Measurements from ENCODE around the gene MICB.
"Not testable (repeated sequence)": the region's sequence is repeated elsewhere in the genome, so short reads cannot be mapped to it uniquely, and the experiment has no call there.

The MICB gene

DNA sequence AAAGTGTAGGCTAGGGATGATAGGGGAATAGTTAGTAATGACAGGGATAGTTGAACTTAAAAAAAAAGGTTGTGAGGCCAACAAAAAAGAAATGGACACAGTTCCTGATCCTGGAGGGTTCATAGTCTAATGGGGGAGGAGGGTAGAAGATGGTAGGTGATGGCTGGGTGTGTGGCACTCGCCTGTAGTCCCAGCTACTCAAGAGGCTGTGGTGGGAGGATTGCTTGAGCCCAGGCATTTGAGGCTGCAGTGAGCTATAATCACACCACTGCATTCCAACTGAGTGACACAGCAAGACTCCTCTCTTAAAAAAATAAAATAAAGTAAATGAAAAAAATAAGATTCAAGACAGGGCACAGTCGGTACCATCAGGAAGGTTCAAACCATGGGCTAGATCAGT is 2.4 kb upstream of the MICB start:
- TF ChIP-seq, protein P1, sequence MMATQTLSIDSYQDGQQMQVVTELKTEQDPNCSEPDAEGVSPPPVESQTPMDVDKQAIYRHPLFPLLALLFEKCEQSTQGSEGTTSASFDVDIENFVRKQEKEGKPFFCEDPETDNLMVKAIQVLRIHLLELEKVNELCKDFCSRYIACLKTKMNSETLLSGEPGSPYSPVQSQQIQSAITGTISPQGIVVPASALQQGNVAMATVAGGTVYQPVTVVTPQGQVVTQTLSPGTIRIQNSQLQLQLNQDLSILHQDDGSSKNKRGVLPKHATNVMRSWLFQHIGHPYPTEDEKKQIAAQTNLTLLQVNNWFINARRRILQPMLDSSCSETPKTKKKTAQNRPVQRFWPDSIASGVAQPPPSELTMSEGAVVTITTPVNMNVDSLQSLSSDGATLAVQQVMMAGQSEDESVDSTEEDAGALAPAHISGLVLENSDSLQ (IDR thresholded peaks at IDR 0.05) = no peak
- TF ChIP-seq SP1 (IDR thresholded peaks at IDR 0.05) (no peak), FOXA1 (IDR thresholded peaks at IDR 0.05) (no peak), ARNT (IDR thresholded peaks at IDR 0.05) (no peak), L3MBTL2 (conservative IDR thresholded peaks at IDR 0.05) (no peak), ZNF384 (IDR thresholded peaks at IDR 0.05) (no peak), HDGF (IDR thresholded peaks at IDR 0.05; ENCODE audit: borderline replicate concordance) (no peak), FOXM1 (IDR thresholded peaks at IDR 0.05; ENCODE audit: borderline replicate concordance) (no peak), ELF4 (IDR thresholded peaks at IDR 0.05) (no peak), SUZ12 (IDR thresholded peaks at IDR 0.05) (no peak), BHLHE40 (IDR thresholded peaks at IDR 0.05; ENCODE audit: borderline replicate concordance) (no peak), TARDBP (IDR thresholded peaks at IDR 0.05) (no peak)
- ChIA-PET POLR2A (interaction anchor here (0.7 to 5.2 kb wide), 7 partner anchors 34 to 103 kb away, joined by 3 to 74 read pairs (median 6); partner anchors contain the start of genes ATP6V1G2, DDX39B and NFKBIL1), CTCF (interaction anchor here (0.9 to 1.4 kb wide), 3 partner anchors 85 to 103 kb away, joined by 3 to 5 read pairs (median 4); no protein-coding TSS in a partner anchor)
- DNase-seq (ENCODE audit: extremely low spot score) = no peak

DNA sequence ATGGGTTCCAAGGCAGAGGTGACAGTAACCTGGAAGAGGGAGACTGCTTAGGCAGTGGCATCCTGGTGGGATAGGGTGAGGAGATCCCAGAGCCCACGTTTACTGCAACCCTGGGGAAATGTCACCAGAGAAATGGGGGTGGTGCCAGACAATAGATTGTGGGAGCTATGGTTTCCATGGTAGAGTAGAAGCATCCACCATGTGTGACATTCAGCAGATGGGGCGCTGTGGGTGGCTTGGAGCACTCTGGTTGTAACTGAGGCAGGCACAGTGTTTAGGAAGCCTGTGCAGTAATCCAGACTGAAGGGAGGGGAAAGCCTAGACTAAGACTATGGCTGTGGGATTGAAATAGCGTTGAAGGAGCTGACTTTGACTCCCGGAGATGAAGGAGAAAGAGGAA is 1.1 kb upstream of the MICB start:
- POLR2A ChIA-PET = interaction anchor here (1.5 to 5.2 kb wide), 2 partner anchors 33 to 45 kb away, joined by 6 to 74 read pairs; partner anchors contain the start of gene DDX39B
- CTCF ChIA-PET; DNase-seq (ENCODE audit: extremely low spot score): not testable (repeated sequence)

DNA sequence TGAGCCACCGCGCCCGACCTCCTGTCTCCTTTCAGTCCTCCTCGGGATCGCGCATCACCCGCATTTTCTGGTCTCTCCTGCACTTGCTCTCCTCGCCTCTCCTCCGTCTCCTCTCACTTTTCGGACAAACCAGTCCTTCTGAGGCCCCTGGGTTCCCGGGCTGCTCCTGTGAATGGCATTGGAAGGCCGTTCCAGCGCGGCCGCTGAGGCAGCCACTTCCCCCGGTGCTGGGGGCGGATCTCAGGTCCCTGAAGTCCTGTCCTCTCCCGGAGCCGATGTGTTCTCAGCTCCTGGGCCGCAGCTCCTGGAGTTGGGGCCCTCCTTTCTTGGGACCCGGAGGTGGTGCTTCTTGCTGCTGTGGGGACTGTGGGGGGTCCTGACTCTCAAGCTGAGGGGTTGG is 803 bp downstream of the MICB start:
- CTCF ChIA-PET = no interaction called here

DNA sequence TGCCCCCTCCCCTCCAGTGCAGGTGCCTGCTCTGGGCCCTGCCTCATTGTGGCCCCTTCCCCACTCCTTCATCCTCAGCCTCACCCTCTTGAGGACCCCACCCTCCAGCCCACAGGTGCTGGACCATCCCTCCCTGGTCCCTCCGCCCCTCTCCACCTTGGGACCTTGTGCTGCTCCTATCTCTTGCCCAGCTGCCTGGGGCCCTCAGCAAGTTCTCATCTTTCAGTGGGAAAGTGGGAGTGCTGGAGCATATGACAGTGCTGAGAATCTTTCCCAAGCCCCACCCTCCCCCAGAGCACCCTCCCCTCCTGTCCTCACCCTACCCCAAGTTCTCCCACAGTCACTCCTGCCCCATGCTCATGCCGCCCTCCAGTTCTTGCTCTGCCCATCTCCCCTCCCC is 1.7 kb downstream of the MICB start:
- CTCF ChIA-PET; DNase-seq (ENCODE audit: extremely low spot score): not testable (repeated sequence)
- POLR2A ChIA-PET = interaction anchor here (1.4 kb wide), 1 partner anchor 42 kb away, joined by 5 read pairs; the partner anchor contains the start of gene DDX39B

More for the DNA sequence above, 803 bp downstream of the MICB start:
- POLR2A ChIA-PET = interaction anchor here (1.4 kb wide), 1 partner anchor 43 kb away, joined by 5 read pairs; the partner anchor contains the start of gene DDX39B
- TF ChIP-seq CTBP1 (IDR thresholded peaks at IDR 0.05; ENCODE audit: borderline replicate concordance) = no peak
- no peak for TF ChIP-seq SUZ12 (IDR thresholded peaks at IDR 0.05)
- TF ChIP-seq FOXM1 (IDR thresholded peaks at IDR 0.05; ENCODE audit: borderline replicate concordance) = no peak
- TF ChIP-seq SP1 (IDR thresholded peaks at IDR 0.05) = no peak
- TF ChIP-seq FOXA1 (IDR thresholded peaks at IDR 0.05) = no peak
- no peak for DNase-seq (ENCODE audit: extremely low spot score)

DNA sequence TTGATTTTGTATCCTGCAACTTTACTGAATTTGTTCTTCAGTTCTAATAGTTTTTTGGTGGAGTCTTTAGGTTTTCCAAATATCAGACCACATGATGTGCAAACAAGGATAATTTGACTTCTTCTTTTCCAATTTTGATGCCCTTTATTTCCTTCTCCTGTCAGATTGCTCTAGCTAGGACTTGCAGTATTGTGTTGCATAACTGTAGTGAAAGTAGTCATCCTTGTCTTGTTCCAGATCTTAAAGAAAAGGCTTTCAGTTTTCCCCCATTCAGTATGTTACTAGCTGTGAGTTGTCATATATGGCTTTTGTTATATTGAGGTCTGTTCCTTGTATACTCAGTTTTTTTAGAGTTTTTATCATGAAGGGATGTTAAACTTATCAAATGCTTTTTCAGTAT is 4.6 kb downstream of the MICB start:
- DNase-seq (ENCODE audit: extremely low spot score) = no peak
- POLR2A ChIA-PET = interaction anchor here (1.5 kb wide), 1 partner anchor 39 kb away, joined by 6 read pairs; the partner anchor contains the start of gene DDX39B
- TF ChIP-seq LEF1 (IDR thresholded peaks at IDR 0.05; ENCODE audit: borderline replicate concordance) = no peak
- TF ChIP-seq, protein P1 (IDR thresholded peaks at IDR 0.05) = no peak
- no peak for TF ChIP-seq ZNF384 (IDR thresholded peaks at IDR 0.05)
- no peak for TF ChIP-seq BHLHE40 (IDR thresholded peaks at IDR 0.05; ENCODE audit: borderline replicate concordance)
- no peak for TF ChIP-seq ARNT (IDR thresholded peaks at IDR 0.05)
- TF ChIP-seq NFRKB (IDR thresholded peaks at IDR 0.05) = no peak
- CTCF ChIA-PET = no interaction called here

DNA sequence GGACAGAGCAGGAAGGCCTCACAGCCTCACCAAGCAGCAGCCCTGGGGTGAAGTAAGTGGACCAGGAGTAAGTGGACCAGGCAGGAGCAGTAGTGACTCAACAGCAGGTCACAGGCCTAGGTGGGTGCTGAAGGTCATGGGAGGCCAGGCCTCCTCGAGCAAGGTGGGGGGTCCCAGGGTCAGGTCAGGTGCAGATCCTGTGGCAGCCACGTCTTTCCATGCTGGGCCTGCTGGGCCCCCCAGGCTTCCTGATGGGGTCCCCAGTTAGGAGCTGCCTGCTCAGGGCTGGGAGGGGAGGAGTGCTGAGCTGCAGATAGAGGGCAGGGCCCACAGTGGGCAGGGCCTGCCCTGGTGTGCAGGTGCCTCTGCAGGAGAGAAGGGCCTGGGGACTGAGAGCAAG is 11.1 kb downstream of the MICB start:
- POLR2A ChIA-PET; DNase-seq (ENCODE audit: extremely low spot score); CTCF ChIA-PET: not testable (repeated sequence)

DNA sequence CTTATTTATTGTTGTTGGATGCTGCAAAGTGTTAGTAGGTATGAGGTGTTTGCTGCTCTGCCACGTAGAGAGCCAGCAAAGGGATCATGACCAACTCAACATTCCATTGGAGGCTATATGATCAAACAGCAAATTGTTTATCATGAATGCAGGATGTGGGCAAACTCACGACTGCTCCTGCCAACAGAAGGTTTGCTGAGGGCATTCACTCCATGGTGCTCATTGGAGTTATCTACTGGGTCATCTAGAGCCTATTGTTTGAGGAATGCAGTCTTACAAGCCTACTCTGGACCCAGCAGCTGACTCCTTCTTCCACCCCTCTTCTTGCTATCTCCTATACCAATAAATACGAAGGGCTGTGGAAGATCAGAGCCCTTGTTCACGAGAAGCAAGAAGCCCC is 12.1 kb downstream of the MICB start:
- TF ChIP-seq ZNF384 (IDR thresholded peaks at IDR 0.05) (no peak), BHLHE40 (IDR thresholded peaks at IDR 0.05; ENCODE audit: borderline replicate concordance) (no peak), SP1 (IDR thresholded peaks at IDR 0.05) (no peak), FOXA1 (IDR thresholded peaks at IDR 0.05) (no peak), FOXK2 (IDR thresholded peaks at IDR 0.05) (no peak), SUZ12 (IDR thresholded peaks at IDR 0.05) (no peak), CTBP1 (IDR thresholded peaks at IDR 0.05; ENCODE audit: borderline replicate concordance) (no peak), NFRKB (IDR thresholded peaks at IDR 0.05) (no peak), ARNT (IDR thresholded peaks at IDR 0.05) (no peak), LEF1 (IDR thresholded peaks at IDR 0.05; ENCODE audit: borderline replicate concordance) (no peak), ELF4 (IDR thresholded peaks at IDR 0.05) (no peak), TARDBP (IDR thresholded peaks at IDR 0.05) (no peak), L3MBTL2 (conservative IDR thresholded peaks at IDR 0.05) (no peak)
- TF ChIP-seq, protein P1 (IDR thresholded peaks at IDR 0.05) = no peak

More for the DNA sequence above, 12.1 kb downstream of the MICB start:
- ChIA-PET CTCF (no interaction called here), POLR2A (no interaction called here)
- DNase-seq (ENCODE audit: extremely low spot score) = no peak
